H1 (cell line): ENCODE measurements around the gene MBD1. TPM values are rescaled to one million over a fixed set of nuclear protein-coding genes. Genes with fewer than 3 reads are reported as not detected.

Experiments
- CTCF ChIA-PET: fragments of 300-600 bp; sonication (Branson Sonifier 250); formaldehyde crosslinking; loops from one replicate; lab custom pipeline; 2021; ENCODE audit not compliant: partially characterized antibody; lab: Charles Lee
- POLR2A ChIA-PET: fragments of 300-600 bp; sonication (Branson Sonifier 250); formaldehyde crosslinking; loops from one replicate; lab custom pipeline; 2021; ENCODE audit warnings: inconsistent platforms; ENCODE audit not compliant: partially characterized antibody; lab: Charles Lee
- DNase-seq, 2 experiments: peaks; one replicate each; pipeline versions ENCODE4 v3.0.0 to v3.0.0-alpha.2; 2010 to 2022; ENCODE audit warnings: low spot score in 2 of 2, low read depth in 1 of 2, mixed read lengths in 1 of 2
- FAIRE-seq: peaks from 2 replicates; lab custom pipeline; 2011; peaks lifted over from hg19 to GRCh38; lab: Jason Lieb, UNC
- H2AFZ ChIP-seq: 2 replicates; pipeline ENCODE4 v1.8.1; 2012; ENCODE audit warnings: low read length, inconsistent platforms
- H2AK5ac ChIP-seq: 2 replicates; pipeline ENCODE4 v1.6.1; 2013; ENCODE audit warnings: low read depth, low read length
- H2BK120ac ChIP-seq: replicated peaks from 2 replicates; pipeline ENCODE3; 2013; ENCODE audit warnings: low read depth, low read length, inconsistent platforms
- H2BK12ac ChIP-seq: 2 replicates; pipeline ENCODE4 v1.6.1; 2013; ENCODE audit warnings: low read depth, low read length
- H2BK15ac ChIP-seq: 2 replicates; pipeline ENCODE4 v1.6.1; 2013; ENCODE audit warnings: low read length
- H2BK20ac ChIP-seq: 2 replicates; pipeline ENCODE4 v1.6.1; 2013; ENCODE audit warnings: low read length
- H2BK5ac ChIP-seq: 2 replicates; pipeline ENCODE4 v1.6.1; 2013; ENCODE audit warnings: low read depth, low read length
- H3K14ac ChIP-seq: 2 replicates; pipeline ENCODE4 v1.6.1; 2013; ENCODE audit warnings: inconsistent platforms; ENCODE audit not compliant: insufficient read length
- H3K18ac ChIP-seq: 2 replicates; pipeline ENCODE4 v1.6.1; 2013; ENCODE audit warnings: low read length; ENCODE audit errors: extremely low read depth
- H3K23ac ChIP-seq: 2 replicates; pipeline ENCODE4 v1.6.1; 2013; ENCODE audit warnings: inconsistent platforms; ENCODE audit not compliant: insufficient read length
- H3K23me2 ChIP-seq: 2 replicates; pipeline ENCODE4 v1.6.1; 2013; ENCODE audit warnings: low read depth, low read length
- H3K27ac ChIP-seq: 2 replicates; pipeline ENCODE4 v1.6.1; 2011; ENCODE audit warnings: low read depth, low read length, inconsistent platforms
- H3K27me3 ChIP-seq, 4 experiments: replicated peaks in 1 of 4; 1 replicate in 1 of 4; 2 replicates in 3 of 4; pipeline versions ENCODE4 v1.6.1 to v1.8.1; 2011 to 2013; ENCODE audit warnings: low read length in 3 of 4, mild to moderate bottlenecking in 3 of 4, inconsistent platforms in 2 of 4, mixed read lengths in 2 of 4, moderate library complexity in 1 of 4; ENCODE audit not compliant: control insufficient read depth in 3 of 4, insufficient read depth in 3 of 4; ENCODE audit errors: extremely low read depth in 1 of 4
- H3K36me3 ChIP-seq, 4 experiments: 2 replicates each; pipeline versions ENCODE4 v1.6.1 to v1.8.1; 2011 to 2013; ENCODE audit warnings: mild to moderate bottlenecking in 4 of 4, low read length in 3 of 4, moderate library complexity in 2 of 4, control low read depth in 1 of 4, inconsistent platforms in 1 of 4; ENCODE audit not compliant: insufficient read depth in 4 of 4, control insufficient read depth in 2 of 4
- H3K4ac ChIP-seq: replicated peaks from 2 replicates; pipeline ENCODE3; 2013; ENCODE audit warnings: low read length, low read depth, mixed read lengths, inconsistent platforms; ENCODE audit not compliant: insufficient read length
- H3K4me1 ChIP-seq, 4 experiments: replicated peaks in 1 of 4; 1 replicate in 1 of 4; 2 replicates in 3 of 4; pipeline versions ENCODE4 v1.6.1 to v1.8.1; 2011 to 2013; ENCODE audit warnings: low read length in 3 of 4, inconsistent platforms in 2 of 4, mixed read lengths in 1 of 4; ENCODE audit not compliant: insufficient read depth in 4 of 4, control insufficient read depth in 3 of 4
- H3K4me2 ChIP-seq, 2 experiments: 2 replicates each; pipeline versions ENCODE4 v1.6.1 to v1.8.1; 2011 to 2013; ENCODE audit warnings: low read depth in 2 of 2, low read length in 2 of 2, control low read depth in 1 of 2, inconsistent platforms in 1 of 2, mild to moderate bottlenecking in 1 of 2; ENCODE audit not compliant: insufficient read depth in 1 of 2
- H3K4me3 ChIP-seq, 4 experiments: fragments of 200-600, 300-600 bp in 1 of 4; sonication (generic), shearing (Covaris generic), sonication (Bioruptor Twin) in 1 of 4; 2 replicates each; pipeline versions ENCODE4 v1.5.1 to v1.8.1; 2011 to 2016; ENCODE audit warnings: low read length in 4 of 4, low read depth in 3 of 4, control low read depth in 2 of 4, inconsistent platforms in 2 of 4, mild to moderate bottlenecking in 2 of 4, mixed read lengths in 1 of 4, moderate library complexity in 1 of 4; ENCODE audit not compliant: insufficient read depth in 2 of 4; ENCODE audit errors: extremely low read depth in 1 of 4
- H3K56ac ChIP-seq: replicated peaks from 2 replicates; pipeline ENCODE3; 2013; ENCODE audit warnings: low read depth, mild to moderate bottlenecking, mixed read lengths, low read length, inconsistent platforms; ENCODE audit not compliant: insufficient read length
- H3K79me1 ChIP-seq: 2 replicates; pipeline ENCODE4 v1.6.1; 2013; ENCODE audit warnings: low read depth, low read length, control low read depth
- H3K79me2 ChIP-seq, 2 experiments: 2 replicates each; pipeline versions ENCODE4 v1.6.1 to v1.8.1; 2012 to 2013; ENCODE audit warnings: low read length in 2 of 2, mild to moderate bottlenecking in 2 of 2, inconsistent platforms in 1 of 2; ENCODE audit not compliant: insufficient read depth in 2 of 2, control insufficient read depth in 1 of 2
- H3K9ac ChIP-seq, 4 experiments: replicated peaks in 1 of 4; 1 replicate in 1 of 4; 2 replicates in 3 of 4; pipeline versions ENCODE4 v1.6.1 to v1.8.1; 2011 to 2013; ENCODE audit warnings: low read depth in 3 of 4, low read length in 3 of 4, control low read depth in 2 of 4, mild to moderate bottlenecking in 2 of 4, moderate library complexity in 2 of 4, inconsistent platforms in 1 of 4; ENCODE audit errors: extremely low read depth in 1 of 4
- H3K9me3 ChIP-seq, 2 experiments: 2 replicates each; pipeline versions ENCODE4 v1.6.1 to v1.8.1; 2012 to 2013; ENCODE audit warnings: mild to moderate bottlenecking in 2 of 2, moderate library complexity in 2 of 2, control low read depth in 1 of 2, inconsistent platforms in 1 of 2, low read depth in 1 of 2, low read length in 1 of 2, mixed read lengths in 1 of 2; ENCODE audit not compliant: insufficient read depth in 2 of 2
- H4K20me1 ChIP-seq, 2 experiments: replicated peaks in 1 of 2; 2 replicates each; pipeline versions ENCODE3 to v1.8.1; 2011 to 2013; ENCODE audit warnings: inconsistent platforms in 2 of 2, low read length in 2 of 2, mild to moderate bottlenecking in 1 of 2; ENCODE audit not compliant: insufficient read depth in 2 of 2, control insufficient read depth in 1 of 2
- H4K5ac ChIP-seq: 2 replicates; pipeline ENCODE4 v1.6.1; 2013; ENCODE audit warnings: low read length, low read depth, mixed read lengths, inconsistent platforms; ENCODE audit not compliant: insufficient read length
- H4K8ac ChIP-seq: 2 replicates; pipeline ENCODE4 v1.8.0; 2013; ENCODE audit warnings: mild to moderate bottlenecking, moderate library complexity, low read length, inconsistent platforms; ENCODE audit not compliant: insufficient read depth; ENCODE audit errors: extremely low read depth
- H4K91ac ChIP-seq: replicated peaks from 2 replicates; pipeline ENCODE3; 2013; ENCODE audit warnings: low read length, mixed read lengths, inconsistent platforms; ENCODE audit not compliant: insufficient read length
- EP300 ChIP-seq, 2 experiments: IDR thresholded peaks; 1 replicate in 1 of 2; 2 replicates in 1 of 2; pipeline ENCODE4 v1.6.1; 2011 to 2012; ENCODE audit warnings: low read depth in 2 of 2, low read length in 2 of 2, mild to moderate bottlenecking in 2 of 2, borderline replicate concordance in 1 of 2, inconsistent platforms in 1 of 2, moderate library complexity in 1 of 2
- NANOG ChIP-seq: IDR thresholded peaks from 2 replicates; pipeline ENCODE4 v1.6.1; 2011; ENCODE audit warnings: low read length, low read depth, mild to moderate bottlenecking, inconsistent platforms; ENCODE audit not compliant: insufficient read depth, poor library complexity, severe bottlenecking
- NRF1 ChIP-seq: IDR thresholded peaks from 2 replicates; pipeline ENCODE4 v1.6.1; 2011; ENCODE audit warnings: mild to moderate bottlenecking, low read depth, low read length, improper control_type of control experiment
- RAD21 ChIP-seq, 2 experiments: IDR thresholded peaks in 1 of 2; conservative IDR thresholded peaks in 1 of 2; 2 replicates each; pipeline ENCODE4 v1.6.1; 2011; ENCODE audit warnings: low read depth in 2 of 2, low read length in 2 of 2, improper control_type of control experiment in 1 of 2, inconsistent platforms in 1 of 2, mild to moderate bottlenecking in 1 of 2, moderate library complexity in 1 of 2
- RXRA ChIP-seq: IDR thresholded peaks from 2 replicates; pipeline ENCODE4 v1.6.1; 2011; ENCODE audit warnings: low read depth, mild to moderate bottlenecking, low read length, moderate library complexity; ENCODE audit not compliant: insufficient read depth
- TAF7 ChIP-seq: optimal IDR thresholded peaks from 2 replicates; pipeline ENCODE3; 2011; ENCODE audit warnings: low read depth, mild to moderate bottlenecking, inconsistent platforms, low read length, moderate library complexity, borderline replicate concordance
- TBP ChIP-seq: IDR thresholded peaks from 2 replicates; pipeline ENCODE4 v1.6.1; 2011; ENCODE audit warnings: low read depth, low read length, improper control_type of control experiment
- WGBS, 2 experiments: shearing (Covaris generic) in 1 of 2; methylation state at CpG; one replicate each; pipeline versions ENCODE4 v1.1.6 to v1.1.7; 2013 to 2015; ENCODE audit warnings: low lambda C conversion rate in 2 of 2, mixed read lengths in 2 of 2, inconsistent platforms in 1 of 2, low coverage in 1 of 2, missing lambda C conversion rate in 1 of 2; ENCODE audit not compliant: insufficient replicate concordance in 2 of 2, insufficient coverage in 1 of 2, insufficient read length in 1 of 2; ENCODE audit errors: extremely low coverage in 1 of 2, missing lambda C conversion rate in 1 of 2; 5-methylcytosine and 5-hydroxymethylcytosine counted together
- polyA plus RNA-seq, 7 experiments: library from polyadenylated mRNA; depleted of rRNA in 3 of 7; stranded (reverse) in 5 of 7; unstranded in 2 of 7; fragments of >200 nt in 5 of 7; fragments of 200-250 nt in 2 of 7; gene quantifications; 1 replicate in 5 of 7; 2 replicates in 1 of 7; 4 replicates in 1 of 7; pipeline versions ENCODE4 v1.2.1 to v1.2.3, GENCODE V29; 2011 to 2013; ENCODE audit warnings: missing spikeins in 2 of 7, mixed read lengths in 2 of 7
- total RNA-seq: library from RNA; stranded (reverse); fragmentation: NEBNext Ultra II Directional; extraction: Animal tissue kit (Norgen Biotek cat#: 25700); gene quantifications from 2 replicates; pipeline ENCODE4 v1.2.1, GENCODE V29; 2021
- TF ChIP-seq, protein P1 (sequence below): IDR thresholded peaks from 2 replicates; pipeline ENCODE4 v1.6.1; 2011; ENCODE audit warnings: low read length, improper control_type of control experiment
- TF ChIP-seq, protein P2 (sequence below), 3 experiments: IDR thresholded peaks; 1 replicate in 2 of 3; 2 replicates in 1 of 3; pipeline versions ENCODE4 v1.5.1 to v1.6.1; 2011; ENCODE audit warnings: low read length in 3 of 3, mild to moderate bottlenecking in 3 of 3, inconsistent platforms in 2 of 3, low read depth in 1 of 3, moderate library complexity in 1 of 3; ENCODE audit not compliant: insufficient read depth in 1 of 3; ENCODE audit errors: control extremely low read depth in 1 of 3

Gene MBD1
- total and polyA plus RNA-seq, 2 of the 8 experiments (the other 6 are each of a cell fraction or from before 2014, with no cell fraction given): 32.2 to 41.6 TPM

DNA sequence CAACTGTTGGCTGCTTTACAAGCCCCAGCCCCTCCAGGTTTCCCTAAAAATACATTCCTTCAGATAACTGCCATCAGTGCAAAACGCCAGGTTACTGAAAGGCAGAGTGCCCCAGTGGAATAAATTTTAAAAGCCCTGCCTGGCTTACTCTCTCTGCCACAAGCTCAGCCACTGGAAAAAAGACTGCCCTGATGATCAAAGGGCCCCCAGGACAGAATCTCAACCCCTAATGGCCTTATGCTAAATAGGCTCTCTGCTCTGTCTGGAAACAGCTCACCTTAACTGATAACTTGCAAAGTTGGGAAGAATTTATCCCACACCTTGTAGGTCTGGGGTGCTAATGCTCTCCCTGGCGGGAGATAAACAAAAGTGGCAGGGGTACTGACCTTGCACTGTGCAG is 48.9 kb downstream of the MBD1 start:
- Histone ChIP-seq H3K18ac (no peak overlapping the region), H3K36me3 (no peaks in the 10 kb centered on the region), H4K91ac (no peak overlapping the region), H3K23ac (no peak overlapping the region), H2BK5ac (no peak overlapping the region), H2BK12ac (no peak overlapping the region), H3K23me2 (no peaks in the 10 kb centered on the region), H2AFZ (0 out of 2 replicates have a peak overlapping the region, but pooled peaks have one; percentile 9), H2AK5ac (no peak overlapping the region), H3K4ac (no peak overlapping the region), H4K8ac (no peak overlapping the region), H2BK15ac (no peak overlapping the region), H3K4me2 (no peak overlapping the region), H3K79me1 (no peaks in the 10 kb centered on the region), H3K4me1 (peaks cover 0 to 4% (median 0%) of the 10 kb centered on the region in 4 experiments; a peak in 1 of 7 replicates), H3K79me2 (no peaks in the 10 kb centered on the region), H3K9me3 (no peaks in the 10 kb centered on the region; a peak in 1 of 4 replicates), H3K56ac (no peak overlapping the region), H3K9ac (no peak overlapping the region), H2BK120ac (no peak overlapping the region), H4K20me1 (no peaks in the 10 kb centered on the region), H3K27ac (no peak overlapping the region), H3K14ac (no peak overlapping the region), H2BK20ac (no peak overlapping the region), H3K4me3 (no peak overlapping the region), H4K5ac (no peak overlapping the region), H3K27me3 (no peaks in the 10 kb centered on the region)
- POLR2A ChIA-PET: no interaction called here
- no peak for FAIRE-seq
- CTCF ChIA-PET: interaction anchor here (1.1 kb wide), 1 partner anchor 14 kb away, joined by 7 read pairs; no protein-coding TSS in a partner anchor
- no peak for DNase-seq
- WGBS, 2 experiments: 73% methylated on average over 2 of the region's 2 CpGs; no CpG with 5 or more reads in 1 of the 2 experiments
- TF ChIP-seq NANOG (no peak), RXRA (no peak), TBP (no peak), TAF7 (no peak), EP300 (IDR thresholded peaks at IDR 0.05; ENCODE audit: borderline replicate concordance in 1 of 2, low read depth in 2 of 2, low read length in 2 of 2) (no peak), RAD21 (IDR thresholded peaks at IDR 0.05 in 1 of 2, conservative IDR thresholded peaks at IDR 0.05 in 1 of 2; ENCODE audit: low read depth in 2 of 2, low read length in 2 of 2) (no peak), NRF1 (no peak)
- TF ChIP-seq, protein P1, sequence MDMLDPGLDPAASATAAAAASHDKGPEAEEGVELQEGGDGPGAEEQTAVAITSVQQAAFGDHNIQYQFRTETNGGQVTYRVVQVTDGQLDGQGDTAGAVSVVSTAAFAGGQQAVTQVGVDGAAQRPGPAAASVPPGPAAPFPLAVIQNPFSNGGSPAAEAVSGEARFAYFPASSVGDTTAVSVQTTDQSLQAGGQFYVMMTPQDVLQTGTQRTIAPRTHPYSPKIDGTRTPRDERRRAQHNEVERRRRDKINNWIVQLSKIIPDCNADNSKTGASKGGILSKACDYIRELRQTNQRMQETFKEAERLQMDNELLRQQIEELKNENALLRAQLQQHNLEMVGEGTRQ: no peak
- TF ChIP-seq, protein P2, sequence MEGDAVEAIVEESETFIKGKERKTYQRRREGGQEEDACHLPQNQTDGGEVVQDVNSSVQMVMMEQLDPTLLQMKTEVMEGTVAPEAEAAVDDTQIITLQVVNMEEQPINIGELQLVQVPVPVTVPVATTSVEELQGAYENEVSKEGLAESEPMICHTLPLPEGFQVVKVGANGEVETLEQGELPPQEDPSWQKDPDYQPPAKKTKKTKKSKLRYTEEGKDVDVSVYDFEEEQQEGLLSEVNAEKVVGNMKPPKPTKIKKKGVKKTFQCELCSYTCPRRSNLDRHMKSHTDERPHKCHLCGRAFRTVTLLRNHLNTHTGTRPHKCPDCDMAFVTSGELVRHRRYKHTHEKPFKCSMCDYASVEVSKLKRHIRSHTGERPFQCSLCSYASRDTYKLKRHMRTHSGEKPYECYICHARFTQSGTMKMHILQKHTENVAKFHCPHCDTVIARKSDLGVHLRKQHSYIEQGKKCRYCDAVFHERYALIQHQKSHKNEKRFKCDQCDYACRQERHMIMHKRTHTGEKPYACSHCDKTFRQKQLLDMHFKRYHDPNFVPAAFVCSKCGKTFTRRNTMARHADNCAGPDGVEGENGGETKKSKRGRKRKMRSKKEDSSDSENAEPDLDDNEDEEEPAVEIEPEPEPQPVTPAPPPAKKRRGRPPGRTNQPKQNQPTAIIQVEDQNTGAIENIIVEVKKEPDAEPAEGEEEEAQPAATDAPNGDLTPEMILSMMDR (IDR thresholded peaks at IDR 0.05; ENCODE audit: control extremely low read depth in 1 of 3, insufficient read depth in 1 of 3, low read depth in 1 of 3, low read length in 3 of 3): no peak
